Ishikawa (cell line): ENCODE results near the gene WWC1.

Experiments used
- CEBPB ChIP-seq: IDR thresholded peaks from 2 replicates; pipeline ENCODE4 v1.6.1; 2012
- CREB1 ChIP-seq: IDR thresholded peaks from 2 replicates; pipeline ENCODE4 v1.6.1; 2012; ENCODE audit warnings: low read depth
- EGR1 ChIP-seq: IDR thresholded peaks from 2 replicates; pipeline ENCODE4 v1.6.1; 2012
- EP300 ChIP-seq: IDR thresholded peaks from 2 replicates; pipeline ENCODE4 v1.6.1; 2012; ENCODE audit warnings: borderline replicate concordance
- FOXM1 ChIP-seq: IDR thresholded peaks from 2 replicates; pipeline ENCODE4 v1.6.1; 2012; ENCODE audit warnings: low read depth, borderline replicate concordance
- NFIC ChIP-seq: IDR thresholded peaks from 2 replicates; pipeline ENCODE4 v1.6.1; 2012
- RAD21 ChIP-seq: IDR thresholded peaks from 2 replicates; pipeline ENCODE4 v1.6.1; 2012; ENCODE audit warnings: low read depth
- TAF1 ChIP-seq: IDR thresholded peaks from 2 replicates; pipeline ENCODE4 v1.6.1; 2012; ENCODE audit warnings: low read depth, mild to moderate bottlenecking
- TCF12 ChIP-seq: IDR thresholded peaks from 2 replicates; pipeline ENCODE4 v1.6.1; 2012; ENCODE audit warnings: low read depth
- TEAD4 ChIP-seq: IDR thresholded peaks from 2 replicates; pipeline ENCODE4 v1.6.1; 2012
- YY1 ChIP-seq: IDR thresholded peaks from 2 replicates; pipeline ENCODE4 v1.6.1; 2012; ENCODE audit warnings: low read depth
- ZBTB7A ChIP-seq: IDR thresholded peaks from 2 replicates; pipeline ENCODE4 v1.6.1; 2012; ENCODE audit warnings: low read depth
- TF ChIP-seq, protein P1 (sequence below): IDR thresholded peaks from 2 replicates; pipeline ENCODE4 v1.6.1; 2012
- TF ChIP-seq, protein P2 (sequence below): IDR thresholded peaks from 2 replicates; pipeline ENCODE4 v1.6.1; 2012
- TF ChIP-seq, protein P3 (sequence below): IDR thresholded peaks from 2 replicates; pipeline ENCODE4 v1.6.1; 2012; ENCODE audit warnings: low read depth, mild to moderate bottlenecking

The WWC1 gene

DNA sequence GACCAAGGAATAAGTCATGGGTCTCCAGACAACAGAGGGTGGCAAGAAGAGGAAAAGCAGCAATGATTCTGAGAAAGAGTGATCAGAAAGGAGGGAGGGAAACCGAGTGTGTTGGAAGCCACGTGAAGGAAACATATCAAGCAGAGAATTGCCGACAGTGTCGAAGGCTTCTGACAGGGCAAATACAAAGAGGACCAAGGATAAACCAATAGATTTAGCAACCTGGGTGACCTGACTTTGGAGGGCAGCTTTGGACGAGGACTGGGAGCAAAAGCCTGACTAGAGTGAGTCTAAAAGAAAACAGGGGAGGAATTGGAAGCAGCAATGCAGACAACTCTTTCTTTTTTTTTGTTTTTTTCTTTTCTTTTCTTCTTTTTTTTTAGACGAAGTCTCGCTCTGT lies 83.8 kb downstream of the WWC1 start:
- TF ChIP-seq CEBPB: no peak

DNA sequence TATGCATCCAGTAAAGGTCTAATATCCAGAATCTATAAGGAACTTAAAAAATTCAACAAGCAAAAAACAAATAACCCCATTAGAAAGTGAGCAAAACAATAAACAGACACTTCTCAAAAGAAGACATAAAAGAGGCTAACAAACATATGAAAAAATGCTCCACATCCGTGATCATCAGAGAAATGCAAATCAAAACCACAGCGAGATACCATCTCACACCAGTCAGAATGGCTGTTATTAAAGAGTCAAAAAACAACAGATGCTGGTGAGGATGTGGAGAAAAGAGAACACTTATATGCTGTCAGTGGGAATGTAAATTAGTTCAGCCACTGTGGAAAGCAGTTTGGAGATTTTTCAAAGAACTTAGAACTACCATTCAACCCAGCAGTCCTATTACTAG lies 86.1 kb downstream of the WWC1 start:
- TF ChIP-seq EGR1: no peak
- TF ChIP-seq NFIC: no peak
- no peak for TF ChIP-seq ZBTB7A
- no peak for TF ChIP-seq TCF12
- TF ChIP-seq, protein P1, sequence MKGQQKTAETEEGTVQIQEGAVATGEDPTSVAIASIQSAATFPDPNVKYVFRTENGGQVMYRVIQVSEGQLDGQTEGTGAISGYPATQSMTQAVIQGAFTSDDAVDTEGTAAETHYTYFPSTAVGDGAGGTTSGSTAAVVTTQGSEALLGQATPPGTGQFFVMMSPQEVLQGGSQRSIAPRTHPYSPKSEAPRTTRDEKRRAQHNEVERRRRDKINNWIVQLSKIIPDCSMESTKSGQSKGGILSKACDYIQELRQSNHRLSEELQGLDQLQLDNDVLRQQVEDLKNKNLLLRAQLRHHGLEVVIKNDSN: no peak
- TF ChIP-seq, protein P2, sequence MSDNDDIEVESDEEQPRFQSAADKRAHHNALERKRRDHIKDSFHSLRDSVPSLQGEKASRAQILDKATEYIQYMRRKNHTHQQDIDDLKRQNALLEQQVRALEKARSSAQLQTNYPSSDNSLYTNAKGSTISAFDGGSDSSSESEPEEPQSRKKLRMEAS: no peak
- no peak for TF ChIP-seq CREB1
- TF ChIP-seq EP300: no peak
- TF ChIP-seq FOXM1: no peak

DNA sequence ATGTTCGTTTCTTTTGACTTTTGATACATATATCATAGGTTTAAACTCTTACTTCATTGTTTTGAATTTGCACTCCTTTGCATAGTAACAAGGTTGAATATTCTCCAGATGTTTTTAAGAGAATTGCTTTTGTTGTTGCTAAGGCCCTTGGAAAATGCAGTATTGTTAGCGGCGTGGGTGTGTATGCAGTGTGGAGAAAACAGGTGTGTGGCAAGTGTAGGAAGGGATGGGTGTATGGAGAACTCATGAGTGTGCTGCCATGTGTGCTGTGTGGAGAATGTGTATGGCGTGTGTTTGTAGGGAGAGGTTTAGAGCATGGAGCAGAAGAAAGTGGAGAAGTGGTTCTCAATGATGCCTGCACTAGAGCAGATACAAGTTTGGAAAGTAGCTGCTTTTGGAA lies 87.3 kb downstream of the WWC1 start:
- TF ChIP-seq ZBTB7A (no peak), CREB1 (no peak), EGR1 (no peak), CEBPB (no peak), NFIC (no peak), YY1 (no peak), EP300 (no peak), RAD21 (no peak), FOXM1 (no peak), TEAD4 (no peak)
- TF ChIP-seq, protein P3, sequence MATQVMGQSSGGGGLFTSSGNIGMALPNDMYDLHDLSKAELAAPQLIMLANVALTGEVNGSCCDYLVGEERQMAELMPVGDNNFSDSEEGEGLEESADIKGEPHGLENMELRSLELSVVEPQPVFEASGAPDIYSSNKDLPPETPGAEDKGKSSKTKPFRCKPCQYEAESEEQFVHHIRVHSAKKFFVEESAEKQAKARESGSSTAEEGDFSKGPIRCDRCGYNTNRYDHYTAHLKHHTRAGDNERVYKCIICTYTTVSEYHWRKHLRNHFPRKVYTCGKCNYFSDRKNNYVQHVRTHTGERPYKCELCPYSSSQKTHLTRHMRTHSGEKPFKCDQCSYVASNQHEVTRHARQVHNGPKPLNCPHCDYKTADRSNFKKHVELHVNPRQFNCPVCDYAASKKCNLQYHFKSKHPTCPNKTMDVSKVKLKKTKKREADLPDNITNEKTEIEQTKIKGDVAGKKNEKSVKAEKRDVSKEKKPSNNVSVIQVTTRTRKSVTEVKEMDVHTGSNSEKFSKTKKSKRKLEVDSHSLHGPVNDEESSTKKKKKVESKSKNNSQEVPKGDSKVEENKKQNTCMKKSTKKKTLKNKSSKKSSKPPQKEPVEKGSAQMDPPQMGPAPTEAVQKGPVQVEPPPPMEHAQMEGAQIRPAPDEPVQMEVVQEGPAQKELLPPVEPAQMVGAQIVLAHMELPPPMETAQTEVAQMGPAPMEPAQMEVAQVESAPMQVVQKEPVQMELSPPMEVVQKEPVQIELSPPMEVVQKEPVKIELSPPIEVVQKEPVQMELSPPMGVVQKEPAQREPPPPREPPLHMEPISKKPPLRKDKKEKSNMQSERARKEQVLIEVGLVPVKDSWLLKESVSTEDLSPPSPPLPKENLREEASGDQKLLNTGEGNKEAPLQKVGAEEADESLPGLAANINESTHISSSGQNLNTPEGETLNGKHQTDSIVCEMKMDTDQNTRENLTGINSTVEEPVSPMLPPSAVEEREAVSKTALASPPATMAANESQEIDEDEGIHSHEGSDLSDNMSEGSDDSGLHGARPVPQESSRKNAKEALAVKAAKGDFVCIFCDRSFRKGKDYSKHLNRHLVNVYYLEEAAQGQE: no peak
- TF ChIP-seq, protein P1: no peak
- TF ChIP-seq, protein P2: no peak

DNA sequence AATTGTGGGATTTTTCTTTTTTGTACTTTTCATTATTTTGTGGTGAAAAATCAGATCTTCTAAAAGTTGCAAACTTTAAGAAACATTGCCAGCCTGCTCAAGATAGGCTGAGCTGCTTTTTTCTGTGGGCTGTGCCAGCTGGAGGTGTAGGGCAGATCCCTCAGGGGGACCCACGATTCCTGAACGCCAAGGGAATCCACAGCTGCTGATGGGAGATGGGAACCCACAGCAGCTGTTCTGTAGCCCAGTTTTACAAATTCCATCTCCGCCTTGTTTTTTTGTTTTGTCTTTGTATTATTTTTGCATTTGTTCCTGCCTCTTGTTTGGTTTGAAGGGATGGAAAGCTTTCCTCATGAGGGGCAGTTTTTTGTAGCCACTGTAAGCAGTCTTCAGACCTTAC lies 91.0 kb downstream of the WWC1 start:
- TF ChIP-seq NFIC: no peak

DNA sequence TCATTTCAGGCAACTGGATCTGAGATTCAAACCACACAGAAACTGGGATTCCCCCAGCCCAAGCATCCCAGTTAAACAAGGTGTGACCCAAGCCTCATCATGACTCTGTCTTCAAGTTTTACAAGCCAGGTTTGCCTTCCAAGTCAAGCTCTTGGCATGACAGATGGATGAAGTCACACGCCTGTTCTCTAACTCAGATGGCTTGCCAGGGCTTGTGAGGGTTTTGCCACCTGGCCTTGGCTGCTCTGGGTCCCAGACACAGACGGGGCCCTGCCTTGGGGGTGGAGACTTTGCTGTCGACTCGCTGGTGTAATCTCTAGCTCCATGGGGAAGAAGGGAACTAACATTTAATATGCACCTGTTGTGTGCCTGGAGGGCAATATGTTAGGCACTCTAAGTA lies 99.0 kb downstream of the WWC1 start:
- TF ChIP-seq CREB1 (no peak), EP300 (no peak), FOXM1 (no peak), CEBPB (no peak), TCF12 (no peak), TAF1 (no peak), YY1 (no peak), NFIC (no peak), EGR1 (no peak)
- TF ChIP-seq, protein P3: no peak
- TF ChIP-seq, protein P2: no peak

DNA sequence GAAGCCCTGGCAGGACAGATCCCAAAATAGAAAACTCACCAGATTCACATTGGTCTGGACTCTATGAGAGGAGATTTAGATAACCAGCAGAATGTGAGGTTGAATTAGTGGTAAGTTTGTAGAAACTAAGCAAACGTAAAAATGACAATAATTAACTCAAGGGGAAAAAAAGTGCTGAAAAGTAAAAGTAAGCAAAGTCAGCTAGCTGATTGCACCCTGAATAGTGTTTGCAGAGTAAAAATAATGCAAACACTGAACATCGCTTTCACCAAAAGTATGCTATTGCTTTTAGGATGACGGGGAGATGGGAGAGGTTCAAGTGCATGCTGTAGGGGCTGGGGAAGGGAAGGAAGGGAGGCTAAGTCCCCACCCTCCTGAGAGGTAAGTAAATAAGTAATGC lies 102.3 kb downstream of the WWC1 start:
- TF ChIP-seq TAF1 (no peak), FOXM1 (no peak), NFIC (no peak), YY1 (no peak), CEBPB (no peak), ZBTB7A (no peak)

DNA sequence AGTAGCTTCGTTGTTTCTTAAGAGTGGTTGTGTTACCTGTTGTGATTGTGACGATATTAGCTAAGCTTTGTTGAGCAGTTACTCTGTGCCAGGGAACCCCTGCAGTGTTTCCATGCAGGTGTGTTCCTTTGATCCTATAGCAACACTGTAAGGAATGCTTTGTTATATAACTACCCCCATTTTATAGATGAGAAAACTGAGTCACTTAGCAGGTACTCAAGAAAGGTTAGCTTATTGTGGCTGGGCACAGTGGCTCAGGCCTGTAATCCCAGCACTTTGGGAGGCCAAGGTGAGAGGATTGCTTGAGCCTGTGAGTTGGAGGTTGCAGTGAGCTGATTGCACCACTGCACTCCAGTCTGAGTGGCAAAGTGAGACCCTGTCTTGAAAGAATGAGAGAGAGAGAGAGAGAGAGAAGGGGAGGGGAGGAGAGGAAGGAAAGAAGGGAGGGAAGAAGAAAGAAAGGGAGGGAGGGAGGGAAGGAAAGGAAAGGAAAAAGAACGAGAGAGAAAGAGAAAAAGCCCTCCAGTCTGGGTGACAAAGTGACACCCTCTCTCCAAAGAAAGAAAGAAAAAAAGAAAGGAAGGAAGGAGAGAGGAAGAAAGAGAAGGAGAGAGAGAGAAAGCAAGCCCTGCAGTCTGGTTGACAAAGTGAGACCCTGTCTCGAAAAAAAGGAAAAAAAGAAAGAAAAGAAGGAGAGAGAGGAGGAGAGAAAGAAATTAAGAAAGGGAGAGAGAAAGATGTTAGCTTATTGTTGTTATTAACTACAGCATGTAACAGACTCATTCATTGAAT lies 109.2 kb downstream of the WWC1 start:
- TF ChIP-seq, protein P3: no peak
- no peak for TF ChIP-seq ZBTB7A
- TF ChIP-seq, protein P2: no peak
- no peak for TF ChIP-seq TEAD4
- TF ChIP-seq, protein P1: no peak
- TF ChIP-seq RAD21: no peak
- TF ChIP-seq FOXM1: no peak
- no peak for TF ChIP-seq CEBPB
- TF ChIP-seq TAF1: no peak
- no peak for TF ChIP-seq CREB1
- no peak for TF ChIP-seq EGR1
- no peak for TF ChIP-seq YY1
- no peak for TF ChIP-seq EP300
- no peak for TF ChIP-seq NFIC
